Activated CD8-positive, alpha-beta T cell treated with anti-CD3 and anti-CD28 coated beads, Interleukin-2, amount 10 ng/mL, durations not matched to agents 7 days and 5 days (primary cell): ENCODE data around the gene GPR146. TPM values are rescaled to one million over a fixed set of nuclear protein-coding genes. Genes with fewer than 3 reads are reported as not detected.
"Not testable (repeated sequence)": the region's sequence is repeated elsewhere in the genome, so short reads cannot be mapped to it uniquely, and the experiment has no call there.

Source experiments
- ATAC-seq: fragments of 150-1000 bp; cut with Tn5 transposase; one replicate; pipeline ENCODE4 v1.10.0; 2021; ENCODE audit warnings: moderate library complexity
- CTCF ChIA-PET: fragments of 350-600 bp; sonication (Branson Sonifier 250); formaldehyde crosslinking; loops from one replicate; lab custom pipeline; 2021; ENCODE audit warnings: antibody characterized with exemption; lab: Charles Lee
- POLR2A ChIA-PET: fragments of 350-600 bp; sonication (Branson Sonifier 250); formaldehyde crosslinking; loops from one replicate; lab custom pipeline; 2021; ENCODE audit warnings: antibody characterized with exemption; lab: Charles Lee
- DNase-seq: peaks from one replicate; pipeline ENCODE4 v3.0.0-alpha.2; 2020
- H3K27ac Mint-ChIP-seq: one replicate; pipeline ENCODE4 v1.8.0; 2021; ENCODE audit warnings: mild to moderate bottlenecking, mixed read lengths
- H3K27me3 Mint-ChIP-seq: one replicate; pipeline ENCODE4 v1.8.0; 2021; ENCODE audit warnings: low read depth, mixed read lengths
- H3K36me3 Mint-ChIP-seq: one replicate; pipeline ENCODE4 v1.8.0; 2021; ENCODE audit warnings: low read depth, mixed read lengths
- H3K4me1 Mint-ChIP-seq: one replicate; pipeline ENCODE4 v1.8.0; 2021; ENCODE audit warnings: low read depth, mixed read lengths
- H3K4me3 Mint-ChIP-seq: one replicate; pipeline ENCODE4 v1.8.0; 2021; ENCODE audit warnings: mild to moderate bottlenecking, mixed read lengths
- H3K9me3 Mint-ChIP-seq: one replicate; pipeline ENCODE4 v1.8.0; 2022; ENCODE audit warnings: mixed read lengths; ENCODE audit not compliant: insufficient read depth
- total RNA-seq, 2 experiments: library from RNA; stranded (reverse); gene quantifications; one replicate each; pipeline ENCODE4 v1.2.3, GENCODE V29; 2021

GPR146 gene
- total RNA-seq, 2 experiments from 2014 or later, result 2.7 to 3.1 TPM

DNA sequence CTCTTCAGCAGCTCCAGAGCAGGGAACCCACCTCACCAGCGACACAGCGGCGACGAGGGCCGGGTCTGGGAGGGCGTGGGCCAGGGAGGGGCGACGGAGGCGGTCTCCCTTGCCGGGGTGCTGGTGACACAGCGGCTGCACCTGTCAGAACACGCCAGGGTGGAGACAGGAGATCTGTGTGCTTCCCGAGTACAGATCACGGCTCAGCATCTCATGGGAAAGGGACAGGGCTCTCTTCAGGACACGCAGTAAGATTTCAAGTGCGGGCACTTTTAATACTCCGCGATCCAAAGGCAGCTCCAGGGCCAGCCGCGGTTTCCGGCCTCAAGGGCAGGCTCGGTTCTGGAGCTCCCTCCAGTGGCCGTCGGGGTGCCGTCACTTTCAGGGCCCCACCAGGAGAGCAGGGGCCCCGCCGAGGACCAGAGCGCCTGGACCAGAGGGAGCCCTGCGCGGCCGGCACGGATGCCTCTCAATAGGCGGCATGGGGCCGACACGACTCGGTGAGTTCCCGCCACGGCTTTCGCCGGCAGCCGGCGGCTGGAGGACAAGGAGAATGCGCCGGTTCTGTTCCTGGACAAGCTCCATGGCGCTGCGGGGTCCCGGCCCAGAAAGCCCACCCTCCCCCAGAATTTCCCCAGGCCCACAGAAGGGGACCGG, 21.4 kb downstream of the GPR146 start:
- no peaks in the 10 kb centered on the region for H3K27me3 Mint-ChIP-seq
- H3K27ac Mint-ChIP-seq, result no peak overlapping the region
- ATAC-seq (peak; percentile 98), DNase-seq (peak; percentile 88)
- H3K4me3 Mint-ChIP-seq, result peak overlapping the region; percentile 31
- no peaks in the 10 kb centered on the region for H3K36me3 Mint-ChIP-seq
- ChIA-PET CTCF (interaction anchor here (0.6 to 4.1 kb wide), 33 partner anchors 10 to 142 kb away, joined by 3 to 176 read pairs (median 5); partner anchors contain the start of gene GPR146), POLR2A (interaction anchor here (0.6 to 1.6 kb wide), 3 partner anchors 12 to 90 kb away, joined by 3 to 4 read pairs (median 3); partner anchors contain the start of gene COX19)
- no peaks in the 10 kb centered on the region for H3K9me3 Mint-ChIP-seq
- peaks cover 6% of the 10 kb centered on the region for H3K4me1 Mint-ChIP-seq

- ATAC-seq (no peak), DNase-seq (no peak)
- Mint-ChIP-seq H3K4me3 (no peak overlapping the region), H3K36me3 (no peaks in the 10 kb centered on the region), H3K27me3 (no peaks in the 10 kb centered on the region), H3K27ac (no peak overlapping the region), H3K9me3 (no peaks in the 10 kb centered on the region), H3K4me1 (peaks cover 6% of the 10 kb centered on the region)
- ChIA-PET CTCF (interaction anchor here (0.9 to 4.1 kb wide), 26 partner anchors 11 to 143 kb away, joined by 3 to 176 read pairs (median 5); partner anchors contain the start of gene GPR146), POLR2A (interaction anchor here (1.6 kb wide), 1 partner anchor 73 kb away, joined by 4 read pairs; no protein-coding TSS in a partner anchor)
Observed at GRCh38 chr7:1066242-1066588, 21.9 kb downstream of the GPR146 start.

DNA sequence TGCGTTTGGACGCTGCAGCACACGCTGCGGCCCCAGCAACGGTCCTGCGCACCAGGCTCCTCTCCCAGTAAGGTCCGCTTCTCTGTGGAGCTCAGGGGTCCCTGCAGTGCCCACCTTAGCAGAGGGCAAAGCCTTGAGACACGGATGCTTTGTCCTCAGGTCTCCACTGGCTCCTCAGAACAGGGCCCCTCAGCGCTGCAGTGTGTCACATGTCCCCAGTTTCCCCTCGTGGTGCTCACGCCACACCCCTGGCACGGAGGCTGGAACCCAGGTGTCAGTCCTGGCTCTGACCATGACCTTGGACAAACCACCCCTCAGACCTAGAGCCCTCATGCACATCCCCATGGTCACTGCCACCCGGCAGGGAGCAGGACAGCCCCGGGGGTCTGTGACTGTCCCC, 23.7 kb downstream of the GPR146 start:
- POLR2A ChIA-PET, result no interaction called here
- H3K4me1 Mint-ChIP-seq, result peaks cover 6% of the 10 kb centered on the region
- no peaks in the 10 kb centered on the region for H3K9me3 Mint-ChIP-seq
- H3K27ac Mint-ChIP-seq, result no peak overlapping the region
- CTCF ChIA-PET, result interaction anchor here (1.8 kb wide), 1 partner anchor 18 kb away, joined by 4 read pairs; no protein-coding TSS in a partner anchor
- no peak for DNase-seq
- H3K36me3 Mint-ChIP-seq, result no peaks in the 10 kb centered on the region
- H3K4me3 Mint-ChIP-seq, result no peak overlapping the region
- no peak for ATAC-seq
- H3K27me3 Mint-ChIP-seq, result no peaks in the 10 kb centered on the region

DNA sequence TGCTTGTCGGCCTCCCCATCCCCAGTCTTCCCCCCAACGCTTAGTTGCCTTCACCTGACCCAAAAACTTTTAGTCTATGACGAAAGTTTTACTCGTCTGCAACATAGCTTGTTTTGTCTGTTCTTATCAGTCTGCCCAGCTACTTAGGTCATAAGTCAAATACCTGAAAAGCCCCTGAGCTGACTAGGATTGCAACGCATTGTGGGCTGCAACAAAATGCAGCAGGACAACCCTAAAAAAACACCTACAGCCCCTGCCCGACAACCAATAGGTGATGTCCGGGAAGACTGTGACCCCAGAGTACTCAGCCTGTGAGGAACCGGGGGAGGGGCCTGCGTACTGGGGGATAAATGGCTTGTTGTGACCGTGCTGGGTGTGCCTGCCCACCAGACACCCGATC, 24.3 kb downstream of the GPR146 start:
- no peak overlapping the region for H3K4me3 Mint-ChIP-seq
- ChIA-PET POLR2A (no interaction called here), CTCF (interaction anchor here (1.3 to 1.8 kb wide), 2 partner anchors 18 to 75 kb away, joined by 4 to 9 read pairs; no protein-coding TSS in a partner anchor)

GRCh38 chr7:1070544-1071011, 26.2 kb downstream of the GPR146 start:
- ChIA-PET CTCF (no interaction called here), POLR2A (no interaction called here)
- Mint-ChIP-seq H3K36me3 (no peaks in the 10 kb centered on the region), H3K27me3 (no peaks in the 10 kb centered on the region), H3K9me3 (no peaks in the 10 kb centered on the region), H3K4me3 (no peak overlapping the region), H3K27ac (no peak overlapping the region), H3K4me1 (peaks cover 2% of the 10 kb centered on the region)
- DNase-seq (no peak), ATAC-seq (no peak)

More for the DNA sequence above, 24.3 kb downstream of the GPR146 start:
- Mint-ChIP-seq H3K9me3 (no peaks in the 10 kb centered on the region), H3K36me3 (no peaks in the 10 kb centered on the region), H3K27ac (no peak overlapping the region), H3K4me1 (peaks cover 6% of the 10 kb centered on the region), H3K27me3 (no peaks in the 10 kb centered on the region)
- no peak for ATAC-seq
- DNase-seq, result no peak

- no peaks in the 10 kb centered on the region for H3K27me3 Mint-ChIP-seq
- no peaks in the 10 kb centered on the region for H3K9me3 Mint-ChIP-seq
- ChIA-PET POLR2A (no interaction called here), CTCF (no interaction called here)
- no peak for ATAC-seq
- no peaks in the 10 kb centered on the region for H3K4me1 Mint-ChIP-seq
- H3K36me3 Mint-ChIP-seq, result no peaks in the 10 kb centered on the region
- H3K27ac Mint-ChIP-seq, result no peak overlapping the region
- DNase-seq, result no peak
- H3K4me3 Mint-ChIP-seq, result no peak overlapping the region
Observed at GRCh38 chr7:1071731-1072254, 27.4 kb downstream of the GPR146 start.

DNA sequence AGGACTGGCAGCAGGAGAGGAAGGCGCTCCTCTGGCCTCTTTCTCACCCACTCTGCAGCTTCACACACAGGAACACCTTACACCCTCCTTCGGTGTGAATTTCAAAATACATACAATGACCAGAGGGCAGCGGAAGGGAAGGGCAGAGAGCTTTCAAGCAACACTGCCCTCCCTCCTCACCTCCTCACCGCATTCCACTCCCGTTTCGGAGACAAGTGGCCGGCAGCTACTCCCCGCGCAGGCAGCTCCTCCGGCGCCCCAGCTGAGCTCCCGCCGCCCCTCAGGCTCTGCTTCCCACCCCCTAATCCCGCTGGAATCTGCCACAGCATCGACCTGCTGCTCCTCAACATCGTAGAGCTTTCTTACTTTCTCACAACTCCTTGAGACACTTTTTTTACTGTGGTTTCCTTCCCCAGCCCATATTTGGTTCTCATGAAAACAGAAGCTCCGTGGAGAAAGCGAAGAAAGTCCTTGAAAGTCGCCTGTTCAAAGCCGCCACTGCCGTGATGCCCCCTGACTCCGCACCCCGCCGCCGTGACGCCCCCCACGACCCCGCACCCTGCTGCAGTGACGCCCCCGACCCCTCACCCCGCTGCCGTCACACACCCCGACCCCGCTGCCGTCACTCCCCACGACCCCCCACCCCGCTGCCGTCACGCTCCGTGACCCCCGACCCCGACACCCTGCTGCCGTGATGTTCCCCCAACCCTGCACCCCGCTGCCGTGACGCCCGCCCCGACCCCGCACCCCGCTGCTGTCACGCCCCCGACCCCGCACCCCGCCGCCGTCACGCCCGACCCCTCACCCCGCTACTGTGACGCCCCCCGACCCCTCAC, 29.0 kb downstream of the GPR146 start:
- H3K4me3 Mint-ChIP-seq, result no peak overlapping the region
- H3K4me1 Mint-ChIP-seq, result no peaks in the 10 kb centered on the region
- no peaks in the 10 kb centered on the region for H3K36me3 Mint-ChIP-seq
- DNase-seq, result no peak
- POLR2A ChIA-PET, result no interaction called here
- no peaks in the 10 kb centered on the region for H3K27me3 Mint-ChIP-seq
- CTCF ChIA-PET, result interaction anchor here (0.8 to 1.4 kb wide), 3 partner anchors 13 to 104 kb away, joined by 3 to 5 read pairs (median 4); no protein-coding TSS in a partner anchor
- no peak for ATAC-seq
- no peaks in the 10 kb centered on the region for H3K9me3 Mint-ChIP-seq
- no peak overlapping the region for H3K27ac Mint-ChIP-seq

DNA sequence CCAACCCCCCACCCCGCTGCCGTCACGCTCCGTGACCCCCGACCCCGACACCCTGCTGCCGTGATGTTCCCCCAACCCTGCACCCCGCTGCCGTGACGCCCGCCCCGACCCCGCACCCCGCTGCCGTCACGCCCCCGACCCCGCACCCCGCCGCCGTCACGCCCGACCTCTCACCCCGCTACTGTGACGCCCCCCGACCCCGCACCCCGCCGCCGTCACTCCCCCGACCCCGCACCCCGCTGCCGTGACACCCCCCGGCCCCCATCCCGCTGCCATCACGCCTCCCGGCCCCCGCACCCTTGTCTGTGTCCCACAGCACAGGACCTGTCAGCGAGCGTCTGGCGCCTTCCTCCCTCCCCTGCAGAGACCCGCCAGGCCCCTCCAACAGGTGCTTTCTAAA, 29.7 kb downstream of the GPR146 start:
- H3K27me3 Mint-ChIP-seq, DNase-seq, H3K4me3 Mint-ChIP-seq, H3K4me1 Mint-ChIP-seq, H3K9me3 Mint-ChIP-seq, ATAC-seq, POLR2A ChIA-PET, H3K27ac Mint-ChIP-seq, H3K36me3 Mint-ChIP-seq: not testable (repeated sequence)
- CTCF ChIA-PET, result interaction anchor here (0.8 to 1.4 kb wide), 2 partner anchors 12 to 80 kb away, joined by 4 to 5 read pairs; no protein-coding TSS in a partner anchor

- ChIA-PET CTCF (interaction anchor here (1.4 to 2.3 kb wide), 2 partner anchors 9 to 11 kb away, joined by 6 to 7 read pairs; no protein-coding TSS in a partner anchor), POLR2A (interaction anchor here (0.6 to 0.7 kb wide), 2 partner anchors 22 to 1020 kb away, joined by 3 to 6 read pairs; no protein-coding TSS in a partner anchor)
- H3K27me3 Mint-ChIP-seq, result no peaks in the 10 kb centered on the region
- no peaks in the 10 kb centered on the region for H3K36me3 Mint-ChIP-seq
- H3K4me3 Mint-ChIP-seq, result no peak overlapping the region
- no peak for DNase-seq
- ATAC-seq, result no peak
- no peak overlapping the region for H3K27ac Mint-ChIP-seq
- H3K9me3 Mint-ChIP-seq, result no peaks in the 10 kb centered on the region
- no peaks in the 10 kb centered on the region for H3K4me1 Mint-ChIP-seq
Observed at GRCh38 chr7:1074593-1075431, 30.5 kb downstream of the GPR146 start.

DNA sequence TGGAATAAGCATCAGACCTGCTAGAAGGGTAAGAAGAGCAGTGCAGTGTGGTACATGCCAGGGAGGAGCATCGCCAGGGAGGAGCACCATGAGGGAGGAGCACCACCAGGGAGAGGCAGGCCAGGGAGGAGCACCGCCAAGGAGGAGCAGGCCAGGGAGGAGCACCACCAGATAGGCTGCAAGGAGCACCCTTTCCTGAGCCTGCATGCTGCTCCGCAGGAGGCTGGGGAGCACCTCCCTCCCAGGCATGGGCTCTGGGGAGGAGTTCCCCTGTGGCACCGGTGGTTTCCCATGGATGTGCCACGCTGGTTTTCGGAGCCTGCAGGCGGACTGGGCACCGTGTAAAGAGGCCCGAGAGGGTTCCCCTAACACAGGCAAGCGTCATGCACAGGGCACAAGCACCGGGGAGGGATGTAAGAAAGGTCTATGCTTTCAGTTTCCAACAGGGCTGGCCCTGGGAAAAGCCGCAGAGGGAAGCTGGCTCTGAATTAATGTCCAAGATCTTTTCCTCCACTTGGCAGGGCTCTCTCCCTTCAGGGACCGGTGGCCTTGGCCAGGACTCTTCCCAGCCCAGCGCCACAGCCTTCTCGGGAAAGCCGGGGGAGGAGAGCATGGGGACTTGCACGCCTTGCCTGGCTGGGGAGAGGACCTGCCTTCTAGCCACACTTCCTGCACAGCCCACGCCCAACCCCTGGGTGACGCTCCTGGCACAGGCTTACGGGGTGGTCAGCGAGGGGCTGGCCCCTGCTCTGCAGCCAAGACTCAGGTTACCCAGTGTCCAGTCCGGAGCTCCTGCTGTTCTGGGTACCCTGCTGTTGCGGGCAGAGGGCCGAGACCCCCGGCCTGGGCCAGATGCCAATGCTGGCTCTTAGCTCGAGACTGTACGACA, 32.1 kb downstream of the GPR146 start:
- POLR2A ChIA-PET, result no interaction called here
- no peak overlapping the region for H3K27ac Mint-ChIP-seq

More for the DNA sequence above, 32.1 kb downstream of the GPR146 start:
- no peak for ATAC-seq
- CTCF ChIA-PET, result interaction anchor here (1.3 to 2.3 kb wide), 3 partner anchors 10 to 11 kb away, joined by 4 to 7 read pairs (median 6); no protein-coding TSS in a partner anchor
- Mint-ChIP-seq H3K4me3 (no peak overlapping the region), H3K9me3 (no peaks in the 10 kb centered on the region), H3K4me1 (no peaks in the 10 kb centered on the region), H3K36me3 (no peaks in the 10 kb centered on the region), H3K27me3 (no peaks in the 10 kb centered on the region)
- DNase-seq, result no peak
